Natural killer cell (primary cell): ENCODE data around the gene NFATC4. TPM values are rescaled to one million over a fixed set of nuclear protein-coding genes. Genes with fewer than 3 reads are reported as not detected.

ENCODE experiments used
- ATAC-seq, 3 donors: fragments of 150-1000 bp in 2 of 3; fragments of 200-7000 bp in 1 of 3; cut with Tn5 transposase; 1 replicate in 1 of 3; 2 replicates in 2 of 3; pipeline ENCODE4 v1.10.0; 2021; ENCODE audit warnings: mild to moderate bottlenecking in 2 of 3, moderate library complexity in 2 of 3
- DNase-seq, 2 donors: peaks; one replicate each; pipeline versions ENCODE4 v3.0.0 to v3.0.0-alpha.2; 2013 to 2021; ENCODE audit warnings: mixed read lengths in 1 of 2
- H3K27ac ChIP-seq: one replicate; pipeline ENCODE4 v1.5.1; 2013; ENCODE audit warnings: mild to moderate bottlenecking, low read length
- H3K27me3 ChIP-seq: one replicate; pipeline ENCODE4 v1.6.1; 2013; ENCODE audit warnings: low read length; ENCODE audit not compliant: control insufficient read depth, insufficient read depth
- H3K36me3 ChIP-seq: one replicate; pipeline ENCODE4 v1.6.1; 2013; ENCODE audit warnings: low read length; ENCODE audit not compliant: control insufficient read depth, insufficient read depth
- H3K4me1 ChIP-seq: one replicate; pipeline ENCODE4 v1.6.1; 2013; ENCODE audit warnings: low read length; ENCODE audit not compliant: control insufficient read depth, insufficient read depth
- H3K4me3 ChIP-seq: one replicate; pipeline ENCODE4 v1.5.1; 2013; ENCODE audit warnings: low read length
- H3K9me3 ChIP-seq: one replicate; pipeline ENCODE4 v1.6.1; 2013; ENCODE audit warnings: low read length; ENCODE audit not compliant: control insufficient read depth, insufficient read depth
- H3K27ac Mint-ChIP-seq, 2 donors: one replicate each; pipeline ENCODE4 v1.8.0; 2022; ENCODE audit warnings: mild to moderate bottlenecking in 2 of 2, mixed read lengths in 2 of 2, moderate library complexity in 1 of 2
- H3K27me3 Mint-ChIP-seq, 2 donors: one replicate each; pipeline ENCODE4 v1.8.0; 2022; ENCODE audit warnings: low read depth in 2 of 2, mixed read lengths in 2 of 2
- H3K36me3 Mint-ChIP-seq: one replicate; pipeline ENCODE4 v1.8.0; 2022; ENCODE audit warnings: mixed read lengths
- H3K4me1 Mint-ChIP-seq, 2 donors: one replicate each; pipeline ENCODE4 v1.8.0; 2022; ENCODE audit warnings: mixed read lengths in 2 of 2
- H3K4me3 Mint-ChIP-seq: one replicate; pipeline ENCODE4 v1.8.0; 2022; ENCODE audit warnings: mild to moderate bottlenecking, moderate library complexity, mixed read lengths
- H3K9me3 Mint-ChIP-seq, 2 donors: one replicate each; pipeline ENCODE4 v1.8.0; 2022; ENCODE audit warnings: mixed read lengths in 2 of 2
- CTCF ChIP-seq: fragments of 200-600 bp; IDR thresholded peaks from one replicate; pipeline ENCODE4 v1.8.0; 2022; ENCODE audit warnings: antibody characterized with exemption
- WGBS: methylation state at CpG from one replicate; pipeline ENCODE4 v1.1.7; 2013; ENCODE audit warnings: missing lambda C conversion rate; ENCODE audit not compliant: insufficient coverage; 5-methylcytosine and 5-hydroxymethylcytosine counted together
- intact Hi-C: fragments of 100-400 bp; cut with micrococcal nuclease; formaldehyde crosslinking; loops from one replicate; pipeline ENCODE4 v1.14.2; 2022
- total RNA-seq, 4 donors: library from RNA; stranded (reverse); fragments of 120-200 nt in 1 of 4; gene quantifications; one replicate each; pipeline versions ENCODE4 v1.2.3 to v1.2.4, GENCODE V29; 2013 to 2022

The NFATC4 gene
- total RNA-seq, 3 donors from 2014 or later (not counting 1 experiment from before 2014, with no cell fraction given): not detected

DNA sequence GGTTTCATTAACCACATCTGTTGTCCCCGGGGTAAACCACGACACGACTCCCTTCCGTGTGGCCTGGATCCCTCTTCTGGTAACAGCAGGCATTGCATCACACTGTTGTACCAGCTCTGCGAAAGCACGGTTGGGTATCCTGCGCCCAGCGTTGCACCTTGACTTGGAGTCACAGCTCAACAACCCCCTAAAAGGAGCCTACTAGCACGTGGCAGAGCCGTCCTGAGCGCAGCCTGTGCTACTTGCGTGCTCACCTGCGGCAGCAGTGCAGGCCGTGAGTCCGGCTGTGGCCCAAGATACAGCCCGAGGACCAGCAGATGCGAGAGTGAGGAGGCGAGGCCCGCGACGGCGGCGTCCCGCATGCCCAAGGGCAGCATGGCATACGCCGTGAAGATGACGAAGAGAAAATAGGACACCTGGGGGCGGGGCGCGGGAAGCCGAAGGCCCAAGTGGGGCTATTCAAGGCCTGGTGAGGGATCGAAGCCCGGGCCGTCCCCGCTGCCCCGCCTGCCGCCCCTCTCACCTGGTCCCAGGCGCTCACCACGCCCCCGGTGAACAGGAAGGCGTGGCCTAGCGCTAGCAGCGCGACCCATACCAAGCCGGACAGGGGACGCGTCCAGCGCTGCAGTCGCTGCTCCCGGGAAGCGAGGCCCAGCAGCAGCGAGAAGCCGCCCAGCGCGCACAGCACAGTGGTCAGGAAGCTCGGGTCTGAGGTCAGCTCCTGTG is 35.6 kb upstream of the NFATC4 start:
- 15% methylated on average over 56 of the region's 56 CpGs for WGBS
- ATAC-seq: peak; percentile 57 to 75 (median 59)
- H3K36me3 ChIP-seq: peaks cover 11% of the 10 kb centered on the region
- peaks cover 80% of the 10 kb centered on the region for H3K4me1 ChIP-seq
- peak overlapping the region; percentile 27 for H3K4me3 ChIP-seq
- intact Hi-C loops: loop anchor here (1.0 to 10.0 kb wide), 5 partner anchors 21 to 822 kb away; partner anchors contain the start of genes LTB4R and NFATC4
- Mint-ChIP-seq H3K27me3 (peaks cover 14 to 16% of the 10 kb centered on the region in 2 donors), H3K9me3 (no peaks in the 10 kb centered on the region), H3K4me3 (peak overlapping the region; percentile 93), H3K36me3 (peaks cover 9% of the 10 kb centered on the region), H3K4me1 (peaks cover 79 to 84% of the 10 kb centered on the region in 2 donors), H3K27ac (peak overlapping the region; percentile 87 to 88)
- peaks cover 15% of the 10 kb centered on the region for H3K27me3 ChIP-seq
- H3K27ac ChIP-seq: no peak overlapping the region
- no peaks in the 10 kb centered on the region for H3K9me3 ChIP-seq
- DNase-seq: peak; percentile 70 to 96
- peak; percentile 85 for TF ChIP-seq CTCF

DNA sequence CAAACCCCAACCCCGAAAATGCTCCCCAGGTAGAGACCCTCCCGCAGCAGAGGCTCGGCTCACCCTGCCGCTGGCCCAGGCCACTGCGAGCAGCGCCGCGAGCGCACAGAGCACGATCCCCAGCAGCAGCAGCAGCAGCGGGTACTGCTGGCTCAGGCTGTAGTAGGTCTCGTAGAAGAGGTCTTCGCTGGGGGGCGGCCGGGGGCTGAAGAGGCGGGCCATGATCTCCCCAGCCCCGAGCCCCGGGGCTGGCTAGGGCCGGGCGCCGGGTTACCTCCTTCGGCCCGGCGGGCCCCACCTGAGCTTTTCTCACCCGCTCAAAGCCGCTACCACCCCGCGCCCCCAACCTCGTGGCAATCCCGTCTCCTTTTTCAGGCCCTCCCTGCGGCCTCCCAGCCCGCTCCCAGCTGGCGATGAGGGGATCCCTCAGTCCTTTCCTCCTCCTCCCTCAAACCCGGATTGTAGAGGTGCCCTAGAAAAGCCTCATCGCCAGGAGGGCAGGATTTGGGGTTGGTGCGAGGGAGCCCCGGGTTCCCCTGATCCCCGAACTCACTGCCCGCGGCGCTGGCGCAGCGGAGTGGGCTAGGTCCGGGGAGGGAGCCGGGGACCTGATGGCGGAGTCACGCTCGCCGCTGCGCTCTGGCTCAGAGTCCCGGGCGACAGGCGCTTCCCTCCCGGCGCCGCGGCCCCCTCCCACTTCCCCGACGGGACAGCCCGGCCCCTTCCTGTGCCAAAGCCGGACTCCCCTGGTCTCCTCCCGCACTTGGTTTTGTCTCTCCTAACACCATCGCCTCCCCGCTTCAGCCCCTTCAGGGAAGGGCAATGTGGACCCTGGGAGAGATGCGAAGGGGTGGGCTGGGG is 33.3 kb upstream of the NFATC4 start, which contains the start of gene ADCY4:
ADCY4 (minus strand) TSS at position 641 of the 861 bp plus-strand sequence; CDS start at position 222, 419 bp downstream.
- no peak for TF ChIP-seq CTCF
- H3K9me3 Mint-ChIP-seq: no peaks in the 10 kb centered on the region
- Histone ChIP-seq H3K4me3 (no peak within 1 kb of the TSS), H3K27ac (no peak within 1 kb of the TSS), H3K9me3 (no peaks in the 10 kb centered on the region), H3K36me3 (peaks cover 18% of the 10 kb centered on the region), H3K27me3 (peaks cover 15% of the 10 kb centered on the region), H3K4me1 (peaks cover 76% of the 10 kb centered on the region)
- H3K36me3 Mint-ChIP-seq: peaks cover 9% of the 10 kb centered on the region
- peak within 1 kb of the TSS in 1 of 2 donors; percentile 33 for H3K27ac Mint-ChIP-seq
- intact Hi-C loops: loop anchor here (5.0 to 10.0 kb wide), 3 partner anchors 33 to 820 kb away; partner anchors contain the start of gene NFATC4
- H3K27me3 Mint-ChIP-seq: peaks cover 14 to 16% of the 10 kb centered on the region in 2 donors
- ATAC-seq (no peak), DNase-seq (peak in 1 of 2 donors; percentile 60)
- H3K4me3 Mint-ChIP-seq: peak within 1 kb of the TSS; percentile 47
- H3K4me1 Mint-ChIP-seq: peaks cover 70 to 83% of the 10 kb centered on the region in 2 donors
- WGBS: 6% methylated on average over 65 of the region's 65 CpGs

DNA sequence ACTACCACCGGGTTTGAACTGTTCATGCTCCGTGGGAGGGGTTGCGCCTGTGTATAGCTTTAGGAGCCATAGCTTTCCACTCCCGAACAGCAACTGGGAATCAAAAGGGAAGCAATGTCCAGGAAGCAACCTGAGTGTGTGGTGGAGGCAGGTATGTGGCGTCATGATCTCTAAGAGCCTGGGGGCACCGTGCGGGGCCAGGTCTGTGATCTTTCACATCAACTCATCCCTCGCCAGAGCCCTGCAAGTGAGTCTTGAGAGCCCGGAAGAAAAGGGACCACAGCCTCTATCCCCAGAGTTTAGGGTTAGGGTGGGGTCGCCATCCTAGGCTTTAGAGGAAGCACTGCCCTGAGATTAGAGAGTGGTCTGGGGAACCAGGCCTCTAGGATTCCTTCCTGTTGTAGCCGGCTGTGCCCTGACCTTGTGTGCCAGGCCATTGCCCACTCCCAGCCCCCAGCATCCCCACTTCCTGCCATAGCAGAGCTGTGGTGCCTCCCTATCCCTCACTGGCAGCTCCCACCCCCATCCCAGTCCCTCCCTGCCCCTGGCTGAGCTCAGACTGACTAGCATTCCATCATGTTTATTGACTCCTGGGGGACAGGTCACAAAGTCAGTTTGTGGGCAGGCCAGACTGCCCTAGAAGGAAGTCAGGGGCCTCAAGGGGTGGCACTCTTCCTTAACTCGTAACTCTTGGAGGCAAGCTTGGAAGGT is 32.4 kb upstream of the NFATC4 start:
- peaks cover 66 to 79% of the 10 kb centered on the region in 2 donors for H3K4me1 Mint-ChIP-seq
- Histone ChIP-seq H3K36me3 (peaks cover 18% of the 10 kb centered on the region), H3K4me1 (peaks cover 71% of the 10 kb centered on the region), H3K27ac (no peak overlapping the region), H3K9me3 (no peaks in the 10 kb centered on the region), H3K27me3 (peaks cover 15% of the 10 kb centered on the region), H3K4me3 (no peak overlapping the region)
- TF ChIP-seq CTCF: no peak
- 77% methylated on average over 12 of the region's 12 CpGs for WGBS
- DNase-seq (no peak), ATAC-seq (no peak)
- intact Hi-C loops: loop anchor here (10.0 kb wide), 1 partner anchor 819 kb away; no protein-coding TSS in a partner anchor
- peaks cover 14 to 16% of the 10 kb centered on the region in 2 donors for H3K27me3 Mint-ChIP-seq
- no peaks in the 10 kb centered on the region for H3K9me3 Mint-ChIP-seq
- H3K36me3 Mint-ChIP-seq: peaks cover 9% of the 10 kb centered on the region
- peak overlapping the region; percentile 61 for H3K4me3 Mint-ChIP-seq
- no peak overlapping the region for H3K27ac Mint-ChIP-seq
